Natural killer cell (primary cell): ENCODE data around the gene FAM161B. TPM values are rescaled to one million over a fixed set of nuclear protein-coding genes. Genes with fewer than 3 reads are reported as not detected.

ENCODE experiments used
- ATAC-seq, 3 donors: fragments of 150-1000 bp in 2 of 3; fragments of 200-7000 bp in 1 of 3; cut with Tn5 transposase; 1 replicate in 1 of 3; 2 replicates in 2 of 3; pipeline ENCODE4 v1.10.0; 2021; ENCODE audit warnings: mild to moderate bottlenecking in 2 of 3, moderate library complexity in 2 of 3
- DNase-seq, 2 donors: peaks; one replicate each; pipeline versions ENCODE4 v3.0.0 to v3.0.0-alpha.2; 2013 to 2021; ENCODE audit warnings: mixed read lengths in 1 of 2
- H3K27ac ChIP-seq: one replicate; pipeline ENCODE4 v1.5.1; 2013; ENCODE audit warnings: mild to moderate bottlenecking, low read length
- H3K27me3 ChIP-seq: one replicate; pipeline ENCODE4 v1.6.1; 2013; ENCODE audit warnings: low read length; ENCODE audit not compliant: control insufficient read depth, insufficient read depth
- H3K36me3 ChIP-seq: one replicate; pipeline ENCODE4 v1.6.1; 2013; ENCODE audit warnings: low read length; ENCODE audit not compliant: control insufficient read depth, insufficient read depth
- H3K4me1 ChIP-seq: one replicate; pipeline ENCODE4 v1.6.1; 2013; ENCODE audit warnings: low read length; ENCODE audit not compliant: control insufficient read depth, insufficient read depth
- H3K4me3 ChIP-seq: one replicate; pipeline ENCODE4 v1.5.1; 2013; ENCODE audit warnings: low read length
- H3K9me3 ChIP-seq: one replicate; pipeline ENCODE4 v1.6.1; 2013; ENCODE audit warnings: low read length; ENCODE audit not compliant: control insufficient read depth, insufficient read depth
- H3K27ac Mint-ChIP-seq, 2 donors: one replicate each; pipeline ENCODE4 v1.8.0; 2022; ENCODE audit warnings: mild to moderate bottlenecking in 2 of 2, mixed read lengths in 2 of 2, moderate library complexity in 1 of 2
- H3K27me3 Mint-ChIP-seq, 2 donors: one replicate each; pipeline ENCODE4 v1.8.0; 2022; ENCODE audit warnings: low read depth in 2 of 2, mixed read lengths in 2 of 2
- H3K36me3 Mint-ChIP-seq: one replicate; pipeline ENCODE4 v1.8.0; 2022; ENCODE audit warnings: mixed read lengths
- H3K4me1 Mint-ChIP-seq, 2 donors: one replicate each; pipeline ENCODE4 v1.8.0; 2022; ENCODE audit warnings: mixed read lengths in 2 of 2
- H3K4me3 Mint-ChIP-seq: one replicate; pipeline ENCODE4 v1.8.0; 2022; ENCODE audit warnings: mild to moderate bottlenecking, moderate library complexity, mixed read lengths
- H3K9me3 Mint-ChIP-seq, 2 donors: one replicate each; pipeline ENCODE4 v1.8.0; 2022; ENCODE audit warnings: mixed read lengths in 2 of 2
- WGBS: methylation state at CpG from one replicate; pipeline ENCODE4 v1.1.7; 2013; ENCODE audit warnings: missing lambda C conversion rate; ENCODE audit not compliant: insufficient coverage; 5-methylcytosine and 5-hydroxymethylcytosine counted together
- intact Hi-C: fragments of 100-400 bp; cut with micrococcal nuclease; formaldehyde crosslinking; loops from one replicate; pipeline ENCODE4 v1.14.2; 2022
- total RNA-seq, 4 donors: library from RNA; stranded (reverse); fragments of 120-200 nt in 1 of 4; gene quantifications; one replicate each; pipeline versions ENCODE4 v1.2.3 to v1.2.4, GENCODE V29; 2013 to 2022
- TF ChIP-seq, protein P1 (sequence below): fragments of 200-600 bp; IDR thresholded peaks from one replicate; pipeline ENCODE4 v1.8.0; 2022; ENCODE audit warnings: antibody characterized with exemption

Gene FAM161B
- total RNA-seq, 3 donors from 2014 or later (not counting 1 experiment from before 2014, with no cell fraction given), result 2.5 to 4.8 (median 3.1) TPM

DNA sequence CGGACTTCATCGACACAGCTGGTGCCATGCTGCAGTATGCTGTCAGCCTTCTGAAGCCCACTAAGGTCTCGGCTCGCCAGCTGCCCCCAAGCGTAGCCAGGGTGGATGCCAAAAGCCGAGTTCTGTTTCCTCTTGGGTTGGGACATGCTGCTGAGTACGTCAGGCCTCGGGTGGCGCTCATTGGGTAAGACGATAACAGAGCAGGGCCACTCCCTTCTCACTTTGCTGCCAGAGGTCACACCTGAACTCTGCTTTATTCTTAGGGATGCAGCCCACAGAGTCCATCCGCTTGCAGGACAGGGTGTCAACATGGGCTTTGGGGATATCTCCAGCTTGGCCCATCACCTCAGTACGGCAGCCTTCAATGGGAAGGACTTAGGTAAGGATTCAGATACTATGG lies 11.3 kb upstream of the FAM161B start:
- Mint-ChIP-seq H3K4me3 (no peak overlapping the region), H3K36me3 (peaks cover 22% of the 10 kb centered on the region), H3K27me3 (no peaks in the 10 kb centered on the region), H3K4me1 (no peaks in the 10 kb centered on the region), H3K9me3 (no peaks in the 10 kb centered on the region), H3K27ac (no peak overlapping the region)
- no peak for ATAC-seq
- Histone ChIP-seq H3K27me3 (no peaks in the 10 kb centered on the region), H3K36me3 (peaks cover 54% of the 10 kb centered on the region), H3K27ac (no peak overlapping the region), H3K9me3 (no peaks in the 10 kb centered on the region), H3K4me1 (no peaks in the 10 kb centered on the region), H3K4me3 (no peak overlapping the region)
- TF ChIP-seq, protein P1, sequence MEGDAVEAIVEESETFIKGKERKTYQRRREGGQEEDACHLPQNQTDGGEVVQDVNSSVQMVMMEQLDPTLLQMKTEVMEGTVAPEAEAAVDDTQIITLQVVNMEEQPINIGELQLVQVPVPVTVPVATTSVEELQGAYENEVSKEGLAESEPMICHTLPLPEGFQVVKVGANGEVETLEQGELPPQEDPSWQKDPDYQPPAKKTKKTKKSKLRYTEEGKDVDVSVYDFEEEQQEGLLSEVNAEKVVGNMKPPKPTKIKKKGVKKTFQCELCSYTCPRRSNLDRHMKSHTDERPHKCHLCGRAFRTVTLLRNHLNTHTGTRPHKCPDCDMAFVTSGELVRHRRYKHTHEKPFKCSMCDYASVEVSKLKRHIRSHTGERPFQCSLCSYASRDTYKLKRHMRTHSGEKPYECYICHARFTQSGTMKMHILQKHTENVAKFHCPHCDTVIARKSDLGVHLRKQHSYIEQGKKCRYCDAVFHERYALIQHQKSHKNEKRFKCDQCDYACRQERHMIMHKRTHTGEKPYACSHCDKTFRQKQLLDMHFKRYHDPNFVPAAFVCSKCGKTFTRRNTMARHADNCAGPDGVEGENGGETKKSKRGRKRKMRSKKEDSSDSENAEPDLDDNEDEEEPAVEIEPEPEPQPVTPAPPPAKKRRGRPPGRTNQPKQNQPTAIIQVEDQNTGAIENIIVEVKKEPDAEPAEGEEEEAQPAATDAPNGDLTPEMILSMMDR, result no peak
- no peak for DNase-seq
- 94% methylated on average over 12 of the region's 12 CpGs for WGBS
- intact Hi-C loops, result no loop called here

DNA sequence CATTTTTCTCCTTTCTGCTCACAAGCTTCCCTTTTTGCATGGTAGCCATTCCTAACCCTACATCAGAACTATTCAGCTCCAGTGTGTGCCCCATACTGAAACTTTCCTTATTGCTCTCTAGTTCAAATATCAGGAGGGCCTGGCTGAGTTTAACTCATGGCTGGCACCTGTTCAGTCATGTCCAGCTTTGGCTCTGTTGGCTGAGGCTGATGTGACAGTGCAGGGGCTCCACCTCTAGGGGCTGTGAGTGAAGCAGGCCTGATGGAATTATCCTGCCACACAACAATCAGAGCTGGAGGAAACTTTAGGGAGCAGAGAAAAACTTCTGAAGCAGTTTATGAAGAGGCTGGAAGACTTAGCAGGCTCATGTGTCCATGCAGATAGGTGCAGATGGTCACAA lies 8.7 kb upstream of the FAM161B start:
- Histone ChIP-seq H3K9me3 (no peaks in the 10 kb centered on the region), H3K27me3 (no peaks in the 10 kb centered on the region), H3K4me1 (no peaks in the 10 kb centered on the region), H3K36me3 (peaks cover 72% of the 10 kb centered on the region), H3K27ac (no peak overlapping the region), H3K4me3 (no peak overlapping the region)
- no peak overlapping the region for H3K4me3 Mint-ChIP-seq
- peaks cover 18% of the 10 kb centered on the region for H3K36me3 Mint-ChIP-seq
- no peaks in the 10 kb centered on the region for H3K9me3 Mint-ChIP-seq
- no peaks in the 10 kb centered on the region for H3K4me1 Mint-ChIP-seq
- ATAC-seq (no peak), DNase-seq (no peak)
- H3K27ac Mint-ChIP-seq, result no peak overlapping the region
- no peaks in the 10 kb centered on the region for H3K27me3 Mint-ChIP-seq
- intact Hi-C loops, result no loop called here
- TF ChIP-seq, protein P1, result no peak

DNA sequence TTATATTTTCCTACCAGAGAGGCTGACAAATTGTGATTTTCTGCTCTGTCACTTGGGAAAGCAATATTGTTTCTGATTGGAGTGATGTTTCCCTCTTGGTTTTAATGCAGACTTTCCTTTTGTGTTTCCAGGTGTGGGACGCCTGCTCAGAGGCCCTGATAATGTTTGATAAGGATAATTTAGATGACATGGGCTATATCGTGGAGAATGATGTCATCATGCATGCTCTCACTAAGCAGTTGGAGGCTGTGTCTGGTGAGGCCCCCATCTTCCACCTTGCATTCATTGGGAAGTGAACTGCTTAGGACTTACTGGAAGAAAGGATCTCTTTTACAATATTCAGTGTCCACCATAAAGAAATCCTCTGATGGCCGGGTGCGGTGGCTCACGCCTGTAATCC lies 5.8 kb upstream of the FAM161B start:
- Mint-ChIP-seq H3K27me3 (no peaks in the 10 kb centered on the region), H3K36me3 (peaks cover 11% of the 10 kb centered on the region), H3K9me3 (no peaks in the 10 kb centered on the region), H3K4me3 (no peak overlapping the region), H3K4me1 (peaks cover 8% of the 10 kb centered on the region in 2 donors), H3K27ac (no peak overlapping the region)
- DNase-seq, result no peak
- ATAC-seq, result no peak
- TF ChIP-seq, protein P1, result no peak
- Histone ChIP-seq H3K4me1 (peaks cover 4% of the 10 kb centered on the region), H3K27me3 (no peaks in the 10 kb centered on the region), H3K36me3 (peaks cover 54% of the 10 kb centered on the region), H3K27ac (no peak overlapping the region), H3K9me3 (no peaks in the 10 kb centered on the region), H3K4me3 (no peak overlapping the region)
- intact Hi-C loops, result no loop called here
- WGBS, result 94% methylated on average over 5 of the region's 5 CpGs

DNA sequence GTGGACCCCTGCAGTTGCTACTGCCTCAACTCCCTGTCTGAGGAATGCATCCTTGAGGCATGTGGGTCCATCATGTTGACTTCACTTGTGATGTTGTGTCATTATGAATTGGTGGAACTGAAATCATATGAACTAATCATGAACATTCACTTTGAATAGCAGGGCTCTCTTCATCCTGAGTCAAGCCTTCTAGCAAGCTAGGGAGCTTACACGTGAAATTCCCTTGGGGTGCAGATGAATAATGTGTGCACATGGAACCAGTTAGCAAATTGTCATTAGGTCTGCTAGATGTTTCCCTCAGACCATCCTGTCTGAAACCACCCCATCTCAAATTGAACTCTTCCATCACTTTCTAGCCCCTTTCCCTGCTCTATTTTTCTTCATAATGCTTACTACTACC lies 3.8 kb upstream of the FAM161B start:
- no peak overlapping the region for H3K27ac ChIP-seq
- no peaks in the 10 kb centered on the region for H3K9me3 Mint-ChIP-seq
- H3K27me3 Mint-ChIP-seq, result no peaks in the 10 kb centered on the region
- H3K4me1 ChIP-seq, result peaks cover 15% of the 10 kb centered on the region
- TF ChIP-seq, protein P1, result no peak
- peaks cover 5% of the 10 kb centered on the region for H3K36me3 Mint-ChIP-seq
- H3K27ac Mint-ChIP-seq, result no peak overlapping the region
- peaks cover 38% of the 10 kb centered on the region for H3K36me3 ChIP-seq
- no peak for DNase-seq
- H3K4me1 Mint-ChIP-seq, result peaks cover 15 to 19% of the 10 kb centered on the region in 2 donors
- no peak overlapping the region for H3K4me3 Mint-ChIP-seq
- intact Hi-C loops, result loop anchor here (5.0 kb wide), 1 partner anchor 64 kb away; the partner anchor contains the start of genes BBOF1 and ENTPD5
- no peak for ATAC-seq
- 100% methylated on average over 1 of the region's 1 CpG for WGBS
- no peaks in the 10 kb centered on the region for H3K9me3 ChIP-seq
- H3K27me3 ChIP-seq, result no peaks in the 10 kb centered on the region
- H3K4me3 ChIP-seq, result no peak overlapping the region
